IMR-90 (cell line): ENCODE measurements around the gene PRKAG2. TPM values are rescaled to one million over a fixed set of nuclear protein-coding genes. Genes with fewer than 3 reads are reported as not detected.

ENCODE experiments used
- ATAC-seq: fragments of 200-7000 bp; cut with Tn5 transposase; 2 replicates; pipeline ENCODE4 v1.9.1; 2020; ENCODE audit warnings: low read depth, mild to moderate bottlenecking, moderate library complexity
- BruUV-seq: library from RNA; stranded (reverse); fragments of 400-500 nt; replicated peaks from 2 replicates; lab custom pipeline; 2021; lab: Mats Ljungman, UMichigan
- CTCF ChIA-PET: fragments of 300-600 bp; formaldehyde crosslinking; extraction: SDS; loops from one replicate; lab custom pipeline; 2021; ENCODE audit warnings: antibody characterized with exemption; lab: Yijun Ruan, JAX
- POLR2A ChIA-PET: fragments of 300-600 bp; sonication (Branson Sonifier 250); formaldehyde crosslinking; loops from one replicate; lab custom pipeline; 2022; ENCODE audit warnings: antibody characterized with exemption; ENCODE audit not compliant: unreplicated experiment; lab: Charles Lee
- DNase-seq: peaks from one replicate; pipeline ENCODE4 v3.0.0; 2013
- H2AFZ ChIP-seq: replicated peaks from 2 replicates; pipeline ENCODE3; 2013; ENCODE audit warnings: low read length, mild to moderate bottlenecking; ENCODE audit not compliant: poor library complexity
- H2AK5ac ChIP-seq: 2 replicates; pipeline ENCODE4 v1.6.1; 2013; ENCODE audit warnings: low read depth, low read length, inconsistent platforms
- H2AK9ac ChIP-seq: replicated peaks from 2 replicates; pipeline ENCODE3; 2013; ENCODE audit warnings: mild to moderate bottlenecking, low read depth, low read length, moderate library complexity; ENCODE audit not compliant: poor library complexity
- H2BK120ac ChIP-seq: 2 replicates; pipeline ENCODE4 v1.6.1; 2013; ENCODE audit warnings: low read depth, low read length, inconsistent platforms
- H2BK15ac ChIP-seq: 3 replicates; pipeline ENCODE4 v1.6.1; 2013; ENCODE audit warnings: low read depth, low read length, inconsistent platforms
- H2BK20ac ChIP-seq: 2 replicates; pipeline ENCODE4 v1.6.1; 2013; ENCODE audit warnings: low read depth, mild to moderate bottlenecking, inconsistent platforms, low read length, moderate library complexity
- H2BK5ac ChIP-seq: 2 replicates; pipeline ENCODE4 v1.6.1; 2013; ENCODE audit warnings: mild to moderate bottlenecking, low read depth, low read length, inconsistent platforms; ENCODE audit not compliant: poor library complexity, severe bottlenecking
- H3K14ac ChIP-seq: replicated peaks from 2 replicates; pipeline ENCODE4 v1.6.1; 2013; ENCODE audit warnings: low read depth, low read length, inconsistent platforms
- H3K18ac ChIP-seq: 2 replicates; pipeline ENCODE4 v1.6.1; 2013; ENCODE audit warnings: low read depth, low read length, control low read depth
- H3K23ac ChIP-seq: 2 replicates; pipeline ENCODE4 v1.6.1; 2013; ENCODE audit warnings: low read depth, low read length, inconsistent platforms
- H3K27ac ChIP-seq: 2 replicates; pipeline ENCODE4 v1.5.1; 2013; ENCODE audit warnings: mild to moderate bottlenecking, control low read depth, low read length; ENCODE audit not compliant: insufficient read depth
- H3K27me3 ChIP-seq: 2 replicates; pipeline ENCODE4 v1.6.1; 2013; ENCODE audit warnings: low read length; ENCODE audit not compliant: control insufficient read depth, insufficient read depth
- H3K36me3 ChIP-seq: 2 replicates; pipeline ENCODE4 v1.6.1; 2013; ENCODE audit warnings: low read length, mixed read lengths; ENCODE audit not compliant: control insufficient read depth, insufficient read depth
- H3K4ac ChIP-seq: 2 replicates; pipeline ENCODE4 v1.6.1; 2013; ENCODE audit warnings: low read depth, low read length, inconsistent platforms
- H3K4me1 ChIP-seq: 2 replicates; pipeline ENCODE4 v1.6.1; 2013; ENCODE audit warnings: low read length, mixed read lengths; ENCODE audit not compliant: control insufficient read depth, insufficient read depth
- H3K4me2 ChIP-seq: 2 replicates; pipeline ENCODE4 v1.6.1; 2013; ENCODE audit warnings: low read depth, mild to moderate bottlenecking, control low read depth, low read length, moderate library complexity
- H3K4me3 ChIP-seq: 2 replicates; pipeline ENCODE4 v1.5.1; 2013; ENCODE audit warnings: low read depth, mild to moderate bottlenecking, control low read depth, low read length, moderate library complexity; ENCODE audit not compliant: insufficient read depth
- H3K56ac ChIP-seq: 2 replicates; pipeline ENCODE4 v1.6.1; 2013; ENCODE audit warnings: low read length, inconsistent platforms; ENCODE audit not compliant: insufficient read depth; ENCODE audit errors: extremely low read depth
- H3K79me1 ChIP-seq, 2 experiments: 2 replicates each; pipeline ENCODE4 v1.6.1; 2013; ENCODE audit warnings: low read length in 2 of 2, inconsistent platforms in 1 of 2, low read depth in 1 of 2
- H3K9ac ChIP-seq: 2 replicates; pipeline ENCODE4 v1.6.1; 2013; ENCODE audit warnings: low read depth, low read length, control low read depth
- H3K9me1 ChIP-seq: 2 replicates; pipeline ENCODE4 v1.6.1; 2013; ENCODE audit warnings: low read length, inconsistent platforms; ENCODE audit not compliant: insufficient read depth
- H3K9me3 ChIP-seq: 2 replicates; pipeline ENCODE4 v1.6.1; 2013; ENCODE audit warnings: low read length; ENCODE audit not compliant: control insufficient read depth, insufficient read depth
- H4K20me1 ChIP-seq: 2 replicates; pipeline ENCODE4 v1.6.1; 2013; ENCODE audit warnings: low read length, inconsistent platforms; ENCODE audit not compliant: insufficient read depth
- H4K5ac ChIP-seq: 2 replicates; pipeline ENCODE4 v1.6.1; 2013; ENCODE audit warnings: mild to moderate bottlenecking, low read depth, low read length, control low read depth
- H4K8ac ChIP-seq, 2 experiments: 2 replicates each; pipeline ENCODE4 v1.6.1; 2013; ENCODE audit warnings: low read depth in 2 of 2, low read length in 2 of 2, control low read depth in 1 of 2, inconsistent platforms in 1 of 2
- H4K91ac ChIP-seq: 2 replicates; pipeline ENCODE4 v1.6.1; 2013; ENCODE audit warnings: low read depth, low read length, inconsistent platforms; ENCODE audit not compliant: insufficient read depth
- CHD1 ChIP-seq: IDR thresholded peaks from 2 replicates; pipeline ENCODE4 v1.6.1; 2012; ENCODE audit warnings: low read depth, low read length, improper control_type of control experiment
- MAFK ChIP-seq: IDR thresholded peaks from 2 replicates; pipeline ENCODE4 v1.6.1; 2012; ENCODE audit warnings: low read depth, low read length, improper control_type of control experiment
- POLR2A ChIP-seq: IDR thresholded peaks from 2 replicates; pipeline ENCODE4 v1.6.1; 2012; ENCODE audit warnings: mild to moderate bottlenecking, low read depth, low read length
- SMC3 ChIP-seq: fragments of 150-350 bp; IDR thresholded peaks from 2 replicates; pipeline ENCODE4 v1.6.1; 2016; ENCODE audit warnings: low read depth, mild to moderate bottlenecking, antibody characterized with exemption, low read length, moderate library complexity
- WGBS, 2 experiments: methylation state at CpG; one replicate each; pipeline versions ENCODE4 v1.1.5 to v1.1.7; 2013; ENCODE audit warnings: missing lambda C conversion rate in 2 of 2; ENCODE audit not compliant: insufficient read length in 1 of 2; ENCODE audit errors: extremely low coverage in 2 of 2; 5-methylcytosine and 5-hydroxymethylcytosine counted together
- dilution Hi-C: fragments of 300-500 bp; cut with HindIII; formaldehyde crosslinking; loops from one replicate; pipeline ENCODE4 v1.14.3; 2018; ENCODE audit warnings: low sequenced_read_pairs; ENCODE audit not compliant: unreplicated experiment
- in situ Hi-C: fragments of 300-500 bp; cut with MboI; formaldehyde crosslinking; loops from 3 replicates; pipeline ENCODE4 v1.14.3; 2019; ENCODE audit warnings: low sequenced_read_pairs, inconsistent platforms, mixed read lengths
- intact Hi-C: fragments of 100-400 bp; cut with micrococcal nuclease; formaldehyde crosslinking; loops from 2 replicates; pipeline ENCODE4 v1.10.0; 2022
- polyA plus RNA-seq, 3 experiments: library from polyadenylated mRNA; depleted of rRNA; stranded (reverse); fragments of >200 nt; gene quantifications; 2 replicates each; pipeline ENCODE4 v1.2.3, GENCODE V29; 2012; ENCODE audit warnings: low replicate concordance in 1 of 3
- total RNA-seq: library from RNA; depleted of rRNA; stranded (reverse); fragments of >200 nt; gene quantifications from 2 replicates; pipeline ENCODE4 v1.2.3, GENCODE V29; 2012
- TF ChIP-seq, protein P1 (sequence below): conservative IDR thresholded peaks from 2 replicates; pipeline ENCODE4 v1.5.1; 2012; ENCODE audit warnings: mild to moderate bottlenecking, low read depth, low read length, improper control_type of control experiment

PRKAG2 gene
- total and polyA plus RNA-seq, 2 of the 4 experiments (the other 2 are of a cell fraction): 15.4 to 21.6 TPM

DNA sequence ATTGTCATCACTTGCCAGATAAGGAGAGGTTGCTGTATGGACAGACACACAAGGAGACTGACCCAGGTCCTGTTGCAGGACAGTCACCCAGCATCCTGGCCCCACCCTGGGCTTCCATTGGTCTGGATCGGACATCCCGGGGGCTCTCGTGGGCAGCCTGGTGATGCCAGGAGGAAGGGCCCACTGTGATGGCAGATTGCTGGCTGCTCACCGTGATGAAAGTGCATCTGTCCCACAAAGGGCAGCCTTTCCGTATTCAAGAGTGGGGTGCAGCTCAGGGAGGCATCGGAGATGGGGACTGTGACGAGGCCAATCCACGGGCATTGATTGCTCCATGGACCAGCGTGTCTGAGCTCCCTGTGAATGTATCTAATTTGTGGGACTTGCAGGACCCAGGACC is 41.3 kb downstream of the PRKAG2 start:
- H2BK120ac ChIP-seq: no peak overlapping the region
- H3K27me3 ChIP-seq: peaks cover 38% of the 10 kb centered on the region
- CTCF ChIA-PET: no interaction called here
- TF ChIP-seq, protein P1, sequence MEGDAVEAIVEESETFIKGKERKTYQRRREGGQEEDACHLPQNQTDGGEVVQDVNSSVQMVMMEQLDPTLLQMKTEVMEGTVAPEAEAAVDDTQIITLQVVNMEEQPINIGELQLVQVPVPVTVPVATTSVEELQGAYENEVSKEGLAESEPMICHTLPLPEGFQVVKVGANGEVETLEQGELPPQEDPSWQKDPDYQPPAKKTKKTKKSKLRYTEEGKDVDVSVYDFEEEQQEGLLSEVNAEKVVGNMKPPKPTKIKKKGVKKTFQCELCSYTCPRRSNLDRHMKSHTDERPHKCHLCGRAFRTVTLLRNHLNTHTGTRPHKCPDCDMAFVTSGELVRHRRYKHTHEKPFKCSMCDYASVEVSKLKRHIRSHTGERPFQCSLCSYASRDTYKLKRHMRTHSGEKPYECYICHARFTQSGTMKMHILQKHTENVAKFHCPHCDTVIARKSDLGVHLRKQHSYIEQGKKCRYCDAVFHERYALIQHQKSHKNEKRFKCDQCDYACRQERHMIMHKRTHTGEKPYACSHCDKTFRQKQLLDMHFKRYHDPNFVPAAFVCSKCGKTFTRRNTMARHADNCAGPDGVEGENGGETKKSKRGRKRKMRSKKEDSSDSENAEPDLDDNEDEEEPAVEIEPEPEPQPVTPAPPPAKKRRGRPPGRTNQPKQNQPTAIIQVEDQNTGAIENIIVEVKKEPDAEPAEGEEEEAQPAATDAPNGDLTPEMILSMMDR: no peak
- TF ChIP-seq SMC3 (no peak), MAFK (no peak), POLR2A (no peak), CHD1 (no peak)
- no peak overlapping the region for H2BK20ac ChIP-seq
- BruUV-seq: no TSS peak
- no peaks in the 10 kb centered on the region for H3K4me1 ChIP-seq
- no peaks in the 10 kb centered on the region for H3K36me3 ChIP-seq
- H3K9ac ChIP-seq: no peak overlapping the region
- DNase-seq (no peak), ATAC-seq (no peak)
- H4K91ac ChIP-seq: no peak overlapping the region
- no peak overlapping the region for H2AFZ ChIP-seq
- no peaks in the 10 kb centered on the region for H3K9me1 ChIP-seq
- H3K18ac ChIP-seq: no peak overlapping the region
- H4K8ac ChIP-seq: no peak overlapping the region
- dilution Hi-C loops: no loop called here
- no peak overlapping the region for H4K5ac ChIP-seq
- H3K56ac ChIP-seq: no peak overlapping the region
- H2BK5ac ChIP-seq: no peak overlapping the region
- no peaks in the 10 kb centered on the region for H3K79me1 ChIP-seq
- 70% methylated on average over 3 of the region's 9 CpGs; no CpG with 5 or more reads in 1 of the 2 experiments for WGBS, 2 experiments
- intact Hi-C loops: no loop called here
- H3K9me3 ChIP-seq: no peaks in the 10 kb centered on the region
- in situ Hi-C loops: no loop called here
- no peak overlapping the region for H3K4ac ChIP-seq
- no peak overlapping the region for H2AK5ac ChIP-seq
- no peak overlapping the region for H3K4me3 ChIP-seq
- POLR2A ChIA-PET: no interaction called here
- H2AK9ac ChIP-seq: no peak overlapping the region
- H3K4me2 ChIP-seq: no peak overlapping the region
- H3K14ac ChIP-seq: no peak overlapping the region
- H3K27ac ChIP-seq: no peak overlapping the region
- H4K20me1 ChIP-seq: no peaks in the 10 kb centered on the region
- no peak overlapping the region for H3K23ac ChIP-seq
- no peak overlapping the region for H2BK15ac ChIP-seq
